GM21526 (cell line): ENCODE data around the gene URI1.
"Not testable (repeated sequence)": the region's sequence is repeated elsewhere in the genome, so short reads cannot be mapped to it uniquely, and the experiment has no call there.

Experiments
- ATAC-seq: cut with Tn5 transposase; IDR thresholded peaks from one replicate; pipeline ENCODE4 v1.9.1; 2021; ENCODE audit warnings: moderate library complexity; ENCODE audit not compliant: unreplicated experiment, low FRiP score

URI1 gene

GRCh38 chr19:29941828-29942403 lies at the start of gene URI1:
URI1 (plus strand) TSS chr19:29942239; CDS start chr19:29942548, 309 bp downstream.
- peak; percentile 86 for ATAC-seq

GRCh38 chr19:29893606-29894284 lies 48.3 kb upstream of the URI1 start:
- no peak for ATAC-seq

- ATAC-seq: no peak
Measured at GRCh38 chr19:29896802-29897201, 45.2 kb upstream of the URI1 start.

- no peak for ATAC-seq
Measured at GRCh38 chr19:29897466-29897865, 44.6 kb upstream of the URI1 start.

GRCh38 chr19:29904017-29904416 lies 38.0 kb upstream of the URI1 start:
- no peak for ATAC-seq

- no peak for ATAC-seq
Measured at GRCh38 chr19:29908963-29909944, 32.8 kb upstream of the URI1 start.

- no peak for ATAC-seq
Measured at GRCh38 chr19:29914933-29915332, 27.1 kb upstream of the URI1 start.

GRCh38 chr19:29915832-29916231 lies 26.2 kb upstream of the URI1 start:
- ATAC-seq: not testable (repeated sequence)

GRCh38 chr19:29917911-29918310 lies 24.1 kb upstream of the URI1 start:
- ATAC-seq: no peak

GRCh38 chr19:29918891-29919290 lies 23.1 kb upstream of the URI1 start:
- no peak for ATAC-seq

- no peak for ATAC-seq
Measured at GRCh38 chr19:29922972-29923371, 19.1 kb upstream of the URI1 start.

GRCh38 chr19:29923653-29924052 lies 18.4 kb upstream of the URI1 start:
- ATAC-seq: no peak

GRCh38 chr19:29926031-29926430 lies 16.0 kb upstream of the URI1 start:
- ATAC-seq: no peak

GRCh38 chr19:29926801-29927200 lies 15.2 kb upstream of the URI1 start:
- no peak for ATAC-seq

GRCh38 chr19:29927944-29928625 lies 14.0 kb upstream of the URI1 start:
- ATAC-seq: peak; percentile 55

- peak; percentile 73 for ATAC-seq
Measured at GRCh38 chr19:29928831-29929230, 13.2 kb upstream of the URI1 start.

GRCh38 chr19:29934257-29934656 lies 7.8 kb upstream of the URI1 start:
- no peak for ATAC-seq

- no peak for ATAC-seq
Measured at GRCh38 chr19:29934781-29935180, 7.3 kb upstream of the URI1 start.

- no peak for ATAC-seq
Measured at GRCh38 chr19:29936409-29936808, 5.6 kb upstream of the URI1 start.

GRCh38 chr19:29939628-29940027 lies 2.4 kb upstream of the URI1 start:
- no peak for ATAC-seq
